GM06990 (cell line): ENCODE measurements around the gene MYH13.

Experiments used
- DNase-seq: peaks from one replicate; pipeline ENCODE4 v3.0.0-alpha.2; 2011; ENCODE audit not compliant: insufficient read length; ENCODE audit errors: extremely low read depth
- H3K27me3 ChIP-seq: replicated peaks from 2 replicates; pipeline ENCODE4 v1.6.0; 2011; ENCODE audit warnings: low read length; ENCODE audit not compliant: control insufficient read depth, insufficient read depth
- H3K36me3 ChIP-seq: 2 replicates; pipeline ENCODE4 v1.5.1; 2011; ENCODE audit warnings: low read length; ENCODE audit not compliant: control insufficient read depth, insufficient read depth
- H3K4me3 ChIP-seq: replicated peaks from 2 replicates; pipeline ENCODE4 v1.5.1; 2011; ENCODE audit warnings: low read depth, mild to moderate bottlenecking, control low read depth, low read length
- TF ChIP-seq, protein P1 (sequence below): IDR thresholded peaks from 2 replicates; pipeline ENCODE4 v1.5.1; 2011; ENCODE audit warnings: low read length, control low read depth, mild to moderate bottlenecking, inconsistent platforms; ENCODE audit not compliant: insufficient read depth, poor library complexity, severe bottlenecking

MYH13 gene

DNA sequence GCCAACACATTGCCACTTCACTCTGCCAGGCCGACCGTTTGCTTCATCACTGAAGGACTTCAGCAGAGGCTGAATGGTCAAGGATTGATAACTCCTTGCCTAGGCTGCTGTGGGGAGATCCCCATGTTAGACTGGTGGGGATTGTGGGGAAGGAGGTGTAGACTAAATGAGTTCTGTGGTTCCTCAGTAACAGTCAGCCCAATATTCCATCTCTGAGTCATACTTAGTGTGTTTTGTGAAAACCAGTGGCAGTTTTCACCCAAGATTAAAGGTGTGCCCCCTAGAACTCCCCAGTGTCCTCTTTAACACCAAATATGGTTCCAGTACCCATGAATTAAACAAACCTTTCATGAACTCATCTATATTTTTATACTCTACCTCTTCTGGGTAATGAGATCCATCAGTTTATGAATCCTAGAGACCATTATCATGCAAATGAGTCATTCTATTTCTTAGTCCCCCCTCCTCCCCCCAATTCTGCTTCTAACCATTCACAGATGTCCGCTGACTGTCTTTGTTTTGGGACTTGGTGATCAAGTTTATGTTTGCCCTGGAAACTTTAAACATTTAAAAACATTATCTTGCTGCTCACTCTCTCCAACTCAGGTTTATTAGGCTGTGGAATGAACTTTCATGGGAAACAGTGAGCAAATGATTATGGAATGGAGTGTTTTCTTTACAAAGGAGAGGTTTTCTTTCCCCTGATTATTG, 107.6 kb downstream of the MYH13 start:
- TF ChIP-seq, protein P1, sequence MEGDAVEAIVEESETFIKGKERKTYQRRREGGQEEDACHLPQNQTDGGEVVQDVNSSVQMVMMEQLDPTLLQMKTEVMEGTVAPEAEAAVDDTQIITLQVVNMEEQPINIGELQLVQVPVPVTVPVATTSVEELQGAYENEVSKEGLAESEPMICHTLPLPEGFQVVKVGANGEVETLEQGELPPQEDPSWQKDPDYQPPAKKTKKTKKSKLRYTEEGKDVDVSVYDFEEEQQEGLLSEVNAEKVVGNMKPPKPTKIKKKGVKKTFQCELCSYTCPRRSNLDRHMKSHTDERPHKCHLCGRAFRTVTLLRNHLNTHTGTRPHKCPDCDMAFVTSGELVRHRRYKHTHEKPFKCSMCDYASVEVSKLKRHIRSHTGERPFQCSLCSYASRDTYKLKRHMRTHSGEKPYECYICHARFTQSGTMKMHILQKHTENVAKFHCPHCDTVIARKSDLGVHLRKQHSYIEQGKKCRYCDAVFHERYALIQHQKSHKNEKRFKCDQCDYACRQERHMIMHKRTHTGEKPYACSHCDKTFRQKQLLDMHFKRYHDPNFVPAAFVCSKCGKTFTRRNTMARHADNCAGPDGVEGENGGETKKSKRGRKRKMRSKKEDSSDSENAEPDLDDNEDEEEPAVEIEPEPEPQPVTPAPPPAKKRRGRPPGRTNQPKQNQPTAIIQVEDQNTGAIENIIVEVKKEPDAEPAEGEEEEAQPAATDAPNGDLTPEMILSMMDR: no peak
- Histone ChIP-seq H3K4me3 (no peak overlapping the region), H3K27me3 (no peaks in the 10 kb centered on the region), H3K36me3 (no peaks in the 10 kb centered on the region)
- DNase-seq: no peak

DNA sequence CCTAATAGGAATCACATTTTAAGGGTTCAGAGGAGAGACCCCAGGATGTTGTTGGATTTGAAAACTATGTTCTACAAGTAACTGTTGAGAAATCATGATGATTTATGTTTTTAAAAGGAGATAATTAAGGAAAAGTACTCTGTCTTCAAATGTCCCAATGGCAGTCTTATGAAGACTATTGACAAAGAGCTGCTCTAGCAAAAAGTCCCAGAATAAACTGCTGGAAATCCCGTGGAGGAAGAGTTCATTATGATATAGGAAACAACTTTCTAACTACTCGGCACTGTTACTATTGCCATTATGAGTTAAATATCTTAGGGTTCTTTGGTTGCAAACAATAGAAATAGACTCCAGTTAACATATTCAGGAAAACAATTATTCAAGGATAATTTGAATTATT, 108.8 kb downstream of the MYH13 start:
- H3K27me3 ChIP-seq: no peaks in the 10 kb centered on the region
- TF ChIP-seq, protein P1: no peak
- no peak overlapping the region for H3K4me3 ChIP-seq
- H3K36me3 ChIP-seq: no peaks in the 10 kb centered on the region
- DNase-seq: no peak

DNA sequence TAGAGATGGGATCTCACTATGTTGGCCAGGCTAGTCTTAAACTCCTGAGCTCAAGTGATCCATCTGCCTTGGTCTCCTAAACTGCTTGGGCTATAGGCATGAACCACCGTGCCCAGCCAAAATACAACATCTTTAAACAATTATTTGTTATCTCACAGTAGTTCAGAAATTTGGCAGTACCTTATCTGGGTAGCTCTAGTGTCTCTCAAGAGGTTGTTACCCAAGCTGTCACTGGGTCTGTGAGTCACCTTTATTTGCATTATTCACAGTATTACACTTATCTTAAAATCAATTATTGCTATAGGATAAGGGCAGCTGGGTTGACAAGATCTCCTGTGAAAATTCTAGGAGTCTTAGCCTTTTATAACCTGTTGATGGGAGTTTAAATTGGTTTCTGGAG, 110.4 kb downstream of the MYH13 start:
- Histone ChIP-seq H3K27me3 (no peaks in the 10 kb centered on the region), H3K4me3 (no peak overlapping the region), H3K36me3 (no peaks in the 10 kb centered on the region)
- TF ChIP-seq, protein P1: no peak
- DNase-seq: no peak

DNA sequence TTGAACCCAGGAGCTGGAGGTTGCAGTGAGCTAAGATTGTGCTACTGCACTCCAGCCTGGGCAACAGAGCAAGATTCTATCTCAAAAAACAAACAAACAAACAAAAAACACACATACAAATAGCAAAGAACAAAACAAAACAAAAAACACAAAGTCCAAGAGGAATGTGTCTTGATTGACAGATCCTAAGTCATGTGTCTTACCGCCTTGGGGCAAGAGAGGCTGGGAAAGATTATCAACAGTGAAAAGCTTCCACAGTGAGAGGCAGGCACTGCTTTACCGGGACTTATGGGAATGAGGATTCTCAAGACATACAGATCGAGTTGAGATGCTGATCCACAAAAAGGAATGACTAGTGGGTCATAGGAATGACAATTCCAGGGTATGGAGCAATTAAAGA, 111.7 kb downstream of the MYH13 start:
- Histone ChIP-seq H3K4me3 (no peak overlapping the region), H3K27me3 (no peaks in the 10 kb centered on the region), H3K36me3 (no peaks in the 10 kb centered on the region)
- TF ChIP-seq, protein P1: no peak
- no peak for DNase-seq

DNA sequence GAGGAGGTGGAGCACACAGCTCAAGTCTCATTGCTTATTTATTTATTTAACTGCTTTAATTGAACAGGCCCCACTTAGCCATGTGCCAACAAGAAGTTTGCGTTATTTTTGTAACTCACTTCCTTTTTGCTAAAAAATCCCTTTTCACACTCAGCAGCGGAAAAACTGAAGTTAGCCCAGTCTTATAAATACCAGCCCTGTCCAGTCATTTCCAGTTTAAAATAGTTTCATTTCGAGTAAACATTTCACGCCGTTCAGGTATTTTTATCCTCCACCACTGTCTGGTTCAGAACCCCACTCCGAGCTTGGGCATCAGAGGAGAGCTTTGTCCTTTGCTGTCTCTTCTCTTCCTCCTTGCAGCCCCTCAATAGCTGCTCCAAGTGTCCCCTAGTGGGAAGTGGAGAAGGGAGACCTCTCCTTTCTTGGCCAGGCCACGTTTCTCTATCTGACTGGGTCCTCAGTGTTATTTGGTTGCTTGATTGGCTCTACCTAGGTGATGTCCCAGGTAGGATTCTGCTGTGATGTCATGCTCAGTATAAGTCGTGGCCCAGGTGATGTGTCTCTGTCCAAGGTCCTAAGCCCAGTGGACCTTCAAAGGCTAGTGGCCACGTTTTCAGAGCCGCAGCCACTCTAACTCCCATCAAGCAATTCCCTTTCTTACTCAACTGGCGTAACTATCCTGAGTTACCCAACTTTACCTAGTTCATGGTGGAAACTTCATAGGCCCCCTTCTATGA, 121.4 kb downstream of the MYH13 start:
- TF ChIP-seq, protein P1: no peak
- no peak overlapping the region for H3K4me3 ChIP-seq
- H3K27me3 ChIP-seq: no peaks in the 10 kb centered on the region
- peak; percentile 70 for DNase-seq
- H3K36me3 ChIP-seq: no peaks in the 10 kb centered on the region
